Calu3 (cell line): ENCODE measurements around the gene SLC12A6. TPM values are rescaled to one million over a fixed set of nuclear protein-coding genes. Genes with fewer than 3 reads are reported as not detected.
"Not testable (repeated sequence)": the region's sequence is repeated elsewhere in the genome, so short reads cannot be mapped to it uniquely, and the experiment has no call there.

Experiments used
- BruUV-seq: library from RNA; stranded (reverse); fragments of 400-500 nt; replicated peaks from 2 replicates; lab custom pipeline; 2021; lab: Mats Ljungman, UMichigan
- CTCF ChIA-PET: fragments of 300-600 bp; sonication (Branson Sonifier 250); formaldehyde crosslinking; loops from one replicate; lab custom pipeline; 2022; ENCODE audit warnings: antibody characterized with exemption; lab: Charles Lee
- DNase-seq: peaks from one replicate; pipeline ENCODE4 v3.0.0; 2022
- H3K27ac Mint-ChIP-seq: one replicate; pipeline ENCODE4 v1.8.0; 2022; ENCODE audit warnings: mixed read lengths; ENCODE audit not compliant: unreplicated experiment
- H3K27me3 Mint-ChIP-seq: one replicate; pipeline ENCODE4 v1.8.0; 2022; ENCODE audit warnings: mixed read lengths; ENCODE audit not compliant: unreplicated experiment
- H3K36me3 Mint-ChIP-seq: one replicate; pipeline ENCODE4 v1.8.0; 2022; ENCODE audit warnings: mild to moderate bottlenecking, moderate library complexity, mixed read lengths; ENCODE audit not compliant: insufficient read depth, unreplicated experiment
- H3K4me1 Mint-ChIP-seq: one replicate; pipeline ENCODE4 v1.8.0; 2022; ENCODE audit warnings: mild to moderate bottlenecking, low read depth, mixed read lengths; ENCODE audit not compliant: unreplicated experiment
- H3K4me3 Mint-ChIP-seq: one replicate; pipeline ENCODE4 v1.8.0; 2022; ENCODE audit warnings: mild to moderate bottlenecking, low read depth, moderate library complexity, mixed read lengths; ENCODE audit not compliant: unreplicated experiment
- H3K9me3 Mint-ChIP-seq: one replicate; pipeline ENCODE4 v1.8.0; 2022; ENCODE audit warnings: low read depth, mixed read lengths; ENCODE audit not compliant: unreplicated experiment
- CTCF ChIP-seq: fragments of 200-600 bp; IDR thresholded peaks from one replicate; pipeline ENCODE4 v1.8.0; 2022; ENCODE audit warnings: antibody characterized with exemption; ENCODE audit not compliant: unreplicated experiment
- intact Hi-C: fragments of 100-400 bp; cut with micrococcal nuclease; formaldehyde crosslinking; loops from one replicate; pipeline ENCODE4 v1.10.0; 2022; ENCODE audit not compliant: unreplicated experiment
- total RNA-seq: library from RNA; stranded (reverse); gene quantifications from 2 replicates; pipeline ENCODE4 v1.2.3, GENCODE V29; 2022

The SLC12A6 gene
- total RNA-seq, 1 experiment from 2014 or later: 3.8 TPM

GRCh38 chr15:34209421-34210282 is 127.9 kb downstream of the SLC12A6 start, which contains the start of gene KATNBL1:
Gene KATNBL1, minus strand, starts transcription at chr15:34210096. Its CDS starts 46,420 bp downstream, at chr15:34163676.
- BruUV-seq: no TSS peak
- intact Hi-C loops: loop anchor here (1.0 to 5.0 kb wide), 2 partner anchors 99 to 147 kb away; no protein-coding TSS in a partner anchor
- CTCF ChIA-PET: interaction anchor here (0.6 to 1.9 kb wide), 4 partner anchors 97 to 1147 kb away, joined by 3 to 13 read pairs (median 6); no protein-coding TSS in a partner anchor
- Mint-ChIP-seq H3K9me3 (no peaks in the 10 kb centered on the region), H3K27me3 (no peaks in the 10 kb centered on the region), H3K4me1 (no peaks in the 10 kb centered on the region), H3K4me3 (peak within 1 kb of the TSS; percentile 58), H3K36me3 (no peaks in the 10 kb centered on the region), H3K27ac (no peak within 1 kb of the TSS)
- TF ChIP-seq CTCF: peak; percentile 32
- peak; percentile 83 for DNase-seq

- CTCF ChIA-PET: no interaction called here
- DNase-seq: no peak
- no peak for TF ChIP-seq CTCF
- Mint-ChIP-seq H3K4me1 (no peaks in the 10 kb centered on the region), H3K27me3 (no peaks in the 10 kb centered on the region), H3K27ac (no peak overlapping the region), H3K36me3 (no peaks in the 10 kb centered on the region), H3K4me3 (no peak overlapping the region), H3K9me3 (peaks cover 4% of the 10 kb centered on the region)
- BruUV-seq: no TSS peak
- intact Hi-C loops: no loop called here
These were observed 131.6 kb downstream of the SLC12A6 start for GRCh38 chr15:34206011-34206410.

GRCh38 chr15:34203936-34204335 is 133.6 kb downstream of the SLC12A6 start:
- Mint-ChIP-seq H3K27me3 (no peaks in the 10 kb centered on the region), H3K4me1 (no peaks in the 10 kb centered on the region), H3K9me3 (peaks cover 4% of the 10 kb centered on the region), H3K27ac (no peak overlapping the region), H3K36me3 (no peaks in the 10 kb centered on the region), H3K4me3 (no peak overlapping the region)
- no peak for DNase-seq
- intact Hi-C loops: no loop called here
- CTCF ChIA-PET: no interaction called here
- no peak for TF ChIP-seq CTCF
- BruUV-seq: no TSS peak

- no peak overlapping the region for H3K27ac Mint-ChIP-seq
- intact Hi-C loops: no loop called here
- CTCF ChIA-PET: no interaction called here
- H3K36me3 Mint-ChIP-seq: no peaks in the 10 kb centered on the region
- no peaks in the 10 kb centered on the region for H3K4me1 Mint-ChIP-seq
- H3K9me3 Mint-ChIP-seq: peaks cover 4% of the 10 kb centered on the region
- H3K4me3 Mint-ChIP-seq: no peak overlapping the region
- H3K27me3 Mint-ChIP-seq: no peaks in the 10 kb centered on the region
- no TSS peak for BruUV-seq
- TF ChIP-seq CTCF: no peak
- DNase-seq: no peak
These were observed 134.3 kb downstream of the SLC12A6 start for GRCh38 chr15:34203305-34203704.

GRCh38 chr15:34193272-34193671 is 144.3 kb downstream of the SLC12A6 start:
- H3K4me1 Mint-ChIP-seq, H3K4me3 Mint-ChIP-seq, H3K36me3 Mint-ChIP-seq, H3K27ac Mint-ChIP-seq, intact Hi-C loops, CTCF ChIA-PET, H3K9me3 Mint-ChIP-seq, DNase-seq, BruUV-seq, H3K27me3 Mint-ChIP-seq: not testable (repeated sequence)
